Non-pigmented ciliary epithelial cell (primary cell): ENCODE results near the gene TRPM3.

Source experiments
- DNase-seq: peaks from one replicate; pipeline ENCODE4 v3.0.0-alpha.2; 2010; ENCODE audit warnings: low read depth

TRPM3 gene

GRCh38 chr9:71121275-71122021 lies at the start of gene TRPM3:
Gene TRPM3, minus strand, starts transcription at chr9:71121621. Its CDS starts 267 bp downstream, at chr9:71121354.
- DNase-seq = no peak

GRCh38 chr9:71168418-71168817 lies 47.0 kb upstream of the TRPM3 start:
- no peak for DNase-seq

GRCh38 chr9:71162126-71162525 lies 40.7 kb upstream of the TRPM3 start:
- no peak for DNase-seq

- DNase-seq = no peak
Measured at GRCh38 chr9:71157731-71158130, 36.3 kb upstream of the TRPM3 start.

GRCh38 chr9:71147368-71147767 lies 25.9 kb upstream of the TRPM3 start:
- DNase-seq = no peak

GRCh38 chr9:71146511-71146910 lies 25.1 kb upstream of the TRPM3 start:
- no peak for DNase-seq

GRCh38 chr9:71145179-71145578 lies 23.8 kb upstream of the TRPM3 start:
- no peak for DNase-seq

GRCh38 chr9:71144495-71144894 lies 23.1 kb upstream of the TRPM3 start:
- no peak for DNase-seq

- DNase-seq = no peak
Measured at GRCh38 chr9:71136696-71137095, 15.3 kb upstream of the TRPM3 start.

- no peak for DNase-seq
Measured at GRCh38 chr9:71131145-71131544, 9.7 kb upstream of the TRPM3 start.

- no peak for DNase-seq
Measured at GRCh38 chr9:71130521-71130920, 9.1 kb upstream of the TRPM3 start.

- no peak for DNase-seq
Measured at GRCh38 chr9:71128796-71129195, 7.4 kb upstream of the TRPM3 start.

- DNase-seq = no peak
Measured at GRCh38 chr9:71127301-71127700, 5.9 kb upstream of the TRPM3 start.

- no peak for DNase-seq
Measured at GRCh38 chr9:71122421-71122820, 1.0 kb upstream of the TRPM3 start.

- DNase-seq = no peak
Measured at GRCh38 chr9:71122022-71122275, 528 bp upstream of the TRPM3 start.

GRCh38 chr9:71120501-71121247 lies 747 bp downstream of the TRPM3 start:
- DNase-seq = no peak

- DNase-seq = no peak
Measured at GRCh38 chr9:71119746-71120145, 1.7 kb downstream of the TRPM3 start.

- no peak for DNase-seq
Measured at GRCh38 chr9:71118324-71118723, 3.1 kb downstream of the TRPM3 start.

GRCh38 chr9:71115448-71115975 lies 5.9 kb downstream of the TRPM3 start:
- DNase-seq = no peak

- DNase-seq = no peak
Measured at GRCh38 chr9:71112866-71113265, 8.6 kb downstream of the TRPM3 start.

GRCh38 chr9:71108937-71109336 lies 12.5 kb downstream of the TRPM3 start:
- DNase-seq = no peak

GRCh38 chr9:71106992-71107391 lies 14.4 kb downstream of the TRPM3 start:
- DNase-seq = no peak

GRCh38 chr9:71105192-71105591 lies 16.2 kb downstream of the TRPM3 start:
- no peak for DNase-seq

GRCh38 chr9:71098801-71099200 lies 22.6 kb downstream of the TRPM3 start:
- no peak for DNase-seq
